GM12878 (cell line): ENCODE data around the gene ZNF785.
"Not testable (repeated sequence)": the region's sequence is repeated elsewhere in the genome, so short reads cannot be mapped to it uniquely, and the experiment has no call there.

ENCODE experiments used
- CHD2 ChIP-seq: IDR thresholded peaks from 2 replicates; pipeline ENCODE4 v1.6.1; 2011; ENCODE audit warnings: low read depth, low read length, improper control_type of control experiment, borderline replicate concordance
- CTCF ChIP-seq, 3 experiments: IDR thresholded peaks in 2 of 3; conservative IDR thresholded peaks in 1 of 3; 2 replicates each; pipeline ENCODE4 v1.5.1; 2011; ENCODE audit warnings: low read depth in 3 of 3, low read length in 3 of 3, mild to moderate bottlenecking in 3 of 3, control low read depth in 2 of 3, moderate library complexity in 2 of 3, inconsistent platforms in 1 of 3, mixed read lengths in 1 of 3; ENCODE audit not compliant: control insufficient read depth in 2 of 3, insufficient read depth in 1 of 3; ENCODE audit errors: extremely low read depth in 1 of 3
- POLR2A ChIP-seq: IDR thresholded peaks from 2 replicates; pipeline ENCODE4 v1.6.1; 2011; ENCODE audit warnings: low read depth, mild to moderate bottlenecking, low read length
- SP1 ChIP-seq: IDR thresholded peaks from one replicate; pipeline ENCODE4 v1.6.1; 2011; ENCODE audit warnings: low read depth, low read length
- ZBTB33 ChIP-seq: fragments of 450-650 bp; IDR thresholded peaks from 2 replicates; pipeline ENCODE4 v1.6.1; 2017; ENCODE audit warnings: mild to moderate bottlenecking
- ZSCAN29 ChIP-seq: fragments of 450-650 bp; IDR thresholded peaks from 2 replicates; pipeline ENCODE4 v1.6.1; 2017; ENCODE audit warnings: mild to moderate bottlenecking, moderate library complexity

- TF ChIP-seq ZSCAN29; CHD2; POLR2A; SP1; CTCF (IDR thresholded peaks at IDR 0.05 in 2 of 3, conservative IDR thresholded peaks at IDR 0.05 in 1 of 3; ENCODE audit: control insufficient read depth in 2 of 3, extremely low read depth in 1 of 3, insufficient read depth in 1 of 3, low read depth in 3 of 3, low read length in 3 of 3); ZBTB33: not testable (repeated sequence)
These were observed 4.1 kb upstream of the ZNF785 start for GRCh38 chr16:30589582-30589981.
